Mesodermal cell (in vitro differentiated cells): ENCODE data around the gene MYRFL.

Experiments used
- H3K27ac ChIP-seq: 2 replicates; pipeline ENCODE4 v1.7.0; 2013; ENCODE audit warnings: mild to moderate bottlenecking, low read depth, low read length, moderate library complexity; ENCODE audit not compliant: severe bottlenecking
- H3K36me3 ChIP-seq: 2 replicates; pipeline ENCODE4 v1.7.1; 2013; ENCODE audit warnings: mild to moderate bottlenecking, low read length, moderate library complexity; ENCODE audit not compliant: control insufficient read depth, insufficient read depth
- H3K4me1 ChIP-seq: one replicate; pipeline ENCODE4 v1.7.1; 2013; ENCODE audit warnings: mild to moderate bottlenecking, low read length; ENCODE audit not compliant: insufficient read depth, control insufficient read depth, poor library complexity, severe bottlenecking
- H3K4me3 ChIP-seq: 2 replicates; pipeline ENCODE4 v1.7.0; 2013; ENCODE audit warnings: low read length, control low read depth, mild to moderate bottlenecking; ENCODE audit not compliant: insufficient read depth, poor library complexity, severe bottlenecking; ENCODE audit errors: extremely low read depth
- H3K9me3 ChIP-seq: 2 replicates; pipeline ENCODE4 v1.7.1; 2013; ENCODE audit warnings: mild to moderate bottlenecking, low read length, moderate library complexity; ENCODE audit not compliant: control insufficient read depth
- WGBS, 2 experiments: methylation state at CpG; one replicate each; pipeline ENCODE4 v1.1.5; 2013; ENCODE audit warnings: missing lambda C conversion rate in 2 of 2; ENCODE audit not compliant: insufficient coverage in 2 of 2; 5-methylcytosine and 5-hydroxymethylcytosine counted together

Gene MYRFL

DNA sequence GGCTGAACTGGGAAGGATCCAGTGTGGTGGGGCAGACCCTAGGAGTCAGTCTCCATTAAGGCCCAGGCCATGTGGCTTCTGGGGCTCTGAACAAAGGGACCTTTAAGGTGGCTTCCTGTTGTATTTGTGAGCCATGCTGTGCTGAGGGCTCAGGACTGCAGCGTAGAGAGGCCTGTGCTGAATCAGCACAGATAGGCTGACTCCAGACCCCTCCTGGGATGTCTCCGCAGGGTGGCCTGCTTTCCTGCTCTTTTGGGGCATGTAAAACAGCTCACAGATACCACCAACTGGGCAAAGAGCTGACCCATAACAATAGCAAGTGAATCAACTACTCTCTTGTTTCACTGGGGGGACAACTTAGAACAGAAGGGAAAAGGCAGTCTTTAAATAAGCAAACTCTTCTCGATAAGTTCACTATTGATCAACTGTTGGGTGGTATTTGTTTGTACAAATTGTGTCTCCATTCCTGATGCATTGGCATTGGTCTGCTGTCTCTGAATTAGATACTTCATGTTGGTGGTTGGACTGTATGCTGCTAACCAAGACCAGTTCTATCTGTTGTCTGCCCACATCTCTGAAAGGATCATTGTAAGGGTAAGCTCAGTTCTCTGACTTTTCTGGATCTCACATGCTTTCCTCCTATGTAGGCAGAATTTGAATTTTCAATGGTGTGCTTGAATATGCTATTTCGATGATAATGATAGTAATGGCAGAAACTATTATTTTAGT, 71.8 kb downstream of the MYRFL start:
- Histone ChIP-seq H3K36me3 (no peaks in the 10 kb centered on the region), H3K9me3 (no peaks in the 10 kb centered on the region), H3K4me3 (no peak overlapping the region), H3K4me1 (peaks cover 25% of the 10 kb centered on the region), H3K27ac (peak overlapping the region; percentile 56)
- WGBS, 2 experiments, result 37 to 40% methylated on average over 2 to 3 of the region's 4 CpGs

DNA sequence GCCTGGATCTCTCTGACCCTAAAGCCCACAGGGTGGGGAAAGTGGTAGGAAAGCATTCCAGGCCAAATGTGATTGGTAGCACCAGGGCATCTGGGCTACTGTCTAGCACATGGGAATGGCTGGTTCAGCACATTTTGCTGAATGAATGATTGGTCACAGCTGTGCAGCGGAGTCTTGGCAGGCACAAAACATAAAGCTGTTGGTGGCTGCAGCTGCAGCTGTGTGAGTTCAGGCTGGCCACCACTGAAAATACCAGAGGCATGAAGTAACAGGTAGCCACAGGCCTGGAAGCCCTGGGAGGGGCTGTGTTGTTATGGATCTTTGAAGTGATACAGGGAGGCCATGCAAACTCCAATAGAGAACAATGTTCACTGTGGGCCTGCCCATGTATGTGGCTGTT, 72.7 kb downstream of the MYRFL start:
- Histone ChIP-seq H3K36me3 (no peaks in the 10 kb centered on the region), H3K9me3 (no peaks in the 10 kb centered on the region), H3K27ac (peak overlapping the region; percentile 36), H3K4me1 (peaks cover 25% of the 10 kb centered on the region), H3K4me3 (no peak overlapping the region)
- WGBS, 2 experiments, result 75 to 88% methylated on average over 1 of the region's 1 CpG

DNA sequence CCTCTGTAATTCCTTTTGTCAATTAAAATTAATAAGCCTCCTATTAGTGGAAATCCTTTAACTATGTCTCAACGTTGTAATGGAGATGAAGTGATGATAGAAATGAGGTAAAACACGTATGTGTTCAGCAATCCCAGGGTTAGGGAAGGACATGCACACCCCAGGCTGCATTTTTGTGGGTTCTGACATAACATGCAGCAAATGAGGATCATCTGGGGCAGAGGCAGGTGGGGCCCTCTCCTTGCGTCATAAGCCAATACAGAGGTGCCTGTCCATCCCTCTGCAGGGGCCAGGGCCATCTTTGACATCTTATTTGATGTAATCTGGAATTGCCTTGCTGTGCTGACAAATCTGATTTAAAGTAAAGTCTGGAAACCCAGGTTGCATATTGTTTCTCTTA, 73.2 kb downstream of the MYRFL start:
- Histone ChIP-seq H3K9me3 (no peaks in the 10 kb centered on the region), H3K4me3 (no peak overlapping the region), H3K36me3 (no peaks in the 10 kb centered on the region), H3K27ac (peak overlapping the region; percentile 36), H3K4me1 (peaks cover 25% of the 10 kb centered on the region)
- 79 to 86% methylated on average over 2 of the region's 3 CpGs for WGBS, 2 experiments

DNA sequence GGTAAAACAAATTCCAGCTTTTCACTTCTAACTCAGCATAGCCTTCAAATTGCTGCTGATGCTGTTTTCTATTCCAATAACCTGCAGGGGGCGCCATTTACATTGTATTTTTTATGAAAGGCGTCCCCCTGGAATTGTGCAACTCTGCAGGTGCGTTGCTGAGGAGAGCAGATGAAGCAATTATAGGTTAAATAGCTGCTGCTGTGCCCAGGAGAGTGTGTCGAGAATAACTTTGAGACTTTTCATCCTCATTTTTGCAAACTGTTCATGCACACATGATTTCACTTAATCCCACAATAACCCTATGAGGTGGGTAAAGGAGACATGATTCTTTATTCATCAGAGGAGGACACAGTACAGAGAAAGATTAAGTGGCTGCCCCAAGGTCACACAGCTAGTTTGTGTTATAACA, 75.7 kb downstream of the MYRFL start:
- Histone ChIP-seq H3K36me3 (no peaks in the 10 kb centered on the region), H3K4me3 (no peak overlapping the region), H3K9me3 (no peaks in the 10 kb centered on the region), H3K4me1 (peaks cover 36% of the 10 kb centered on the region), H3K27ac (no peak overlapping the region)
- 0% methylated on average over 1 of the region's 4 CpGs; no CpG with 5 or more reads in 1 of the 2 experiments for WGBS, 2 experiments

DNA sequence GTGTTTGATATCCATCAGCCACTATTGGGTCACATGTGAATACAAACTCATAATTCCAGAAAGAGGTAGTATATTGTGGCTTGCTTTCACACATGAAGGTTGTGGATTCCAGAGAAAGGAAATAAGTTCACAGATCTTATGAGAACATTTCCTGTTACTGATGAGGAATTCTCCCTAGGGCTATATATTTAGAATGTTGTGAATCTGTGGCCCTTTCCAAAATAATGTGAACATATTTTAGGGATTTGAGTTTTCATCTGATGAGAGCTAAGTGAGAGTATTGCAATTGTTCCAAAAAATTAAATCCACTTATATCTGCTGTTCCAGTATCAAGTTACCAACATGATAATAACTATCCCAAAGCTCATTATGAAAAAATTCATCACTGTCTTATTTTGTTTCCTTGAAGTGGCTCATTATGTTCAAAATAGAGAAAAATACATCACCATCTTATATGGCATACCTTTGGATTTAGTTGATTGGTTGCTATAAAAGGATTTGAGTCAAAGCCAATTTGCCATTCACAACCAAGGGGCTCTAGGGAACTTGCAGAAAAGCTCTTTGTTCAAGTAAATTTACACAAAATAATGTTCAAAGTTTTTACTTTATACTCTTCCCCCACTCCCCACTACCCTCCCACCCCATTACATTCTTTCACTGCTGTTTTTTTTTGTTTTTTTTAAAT, 76.3 kb downstream of the MYRFL start:
- Histone ChIP-seq H3K9me3 (no peaks in the 10 kb centered on the region), H3K27ac (no peak overlapping the region), H3K4me1 (peaks cover 34% of the 10 kb centered on the region), H3K4me3 (no peak overlapping the region), H3K36me3 (no peaks in the 10 kb centered on the region)

DNA sequence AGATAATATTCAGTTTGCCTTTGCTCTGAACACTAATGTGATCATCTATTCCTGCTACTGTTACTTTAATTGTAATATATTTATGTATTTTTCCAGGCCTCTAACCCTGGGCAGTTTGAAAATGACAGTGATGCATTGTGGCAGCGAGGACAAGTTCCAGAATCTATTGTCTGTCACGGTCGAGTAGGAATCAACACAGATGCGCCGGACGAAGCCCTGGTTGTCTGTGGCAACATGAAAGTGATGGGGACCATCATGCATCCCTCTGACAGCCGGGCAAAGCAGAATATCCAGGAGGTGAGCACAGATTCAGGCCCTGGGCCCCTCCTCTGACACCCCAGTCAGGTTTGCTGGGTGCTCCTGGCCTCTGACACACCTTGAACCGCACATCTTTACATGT, 78.5 kb downstream of the MYRFL start:
- Histone ChIP-seq H3K4me3 (no peak overlapping the region), H3K36me3 (no peaks in the 10 kb centered on the region), H3K9me3 (no peaks in the 10 kb centered on the region), H3K4me1 (peaks cover 12% of the 10 kb centered on the region), H3K27ac (no peak overlapping the region)
- 93 to 96% methylated on average over 7 of the region's 8 CpGs for WGBS, 2 experiments

DNA sequence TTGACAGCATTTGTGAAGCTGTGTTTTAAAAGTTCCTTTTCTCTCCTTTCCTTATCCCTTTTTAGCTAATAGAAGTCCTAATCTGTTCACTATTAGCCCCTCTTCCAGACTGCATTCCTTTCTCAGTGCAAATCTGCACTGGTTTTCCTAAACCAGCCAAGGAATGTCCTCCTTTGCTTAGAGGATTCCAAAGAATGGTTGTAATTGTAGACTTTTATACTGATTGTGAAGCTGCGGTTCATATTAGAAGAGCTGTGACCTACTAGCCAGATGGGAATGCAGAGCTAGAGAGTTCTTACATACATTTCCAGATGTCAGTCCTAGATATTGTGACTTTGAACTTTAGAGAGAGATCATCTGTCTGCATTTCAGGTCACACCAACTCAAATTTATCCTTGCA, 79.8 kb downstream of the MYRFL start:
- Histone ChIP-seq H3K4me1 (peaks cover 10% of the 10 kb centered on the region), H3K4me3 (no peak overlapping the region), H3K9me3 (no peaks in the 10 kb centered on the region), H3K27ac (peak overlapping the region; percentile 52), H3K36me3 (no peaks in the 10 kb centered on the region)
- 100% methylated on average over 1 of the region's 1 CpG; no CpG with 5 or more reads in 1 of the 2 experiments for WGBS, 2 experiments

DNA sequence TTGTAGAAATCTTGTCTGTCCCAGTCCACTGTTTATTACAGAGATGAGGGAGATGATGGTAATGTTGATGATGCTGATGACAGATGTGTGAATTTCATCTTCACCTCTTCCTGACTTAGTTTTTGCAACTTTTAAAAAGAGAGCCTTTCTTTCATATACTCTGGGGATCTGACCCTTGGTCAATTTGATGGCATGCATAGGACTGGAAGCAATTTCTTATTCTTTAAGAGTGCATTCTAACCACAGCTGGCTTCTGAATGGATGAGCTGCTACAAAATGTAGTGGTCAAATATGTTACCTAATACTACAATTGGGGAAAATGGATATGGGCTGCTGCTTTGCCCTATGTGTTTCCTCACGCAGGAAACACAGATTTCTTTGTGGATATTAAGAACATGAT, 80.8 kb downstream of the MYRFL start:
- Histone ChIP-seq H3K27ac (no peak overlapping the region), H3K4me1 (peaks cover 10% of the 10 kb centered on the region), H3K36me3 (no peaks in the 10 kb centered on the region), H3K9me3 (no peaks in the 10 kb centered on the region), H3K4me3 (no peak overlapping the region)
- 100% methylated on average over 1 of the region's 1 CpG; no CpG with 5 or more reads in 1 of the 2 experiments for WGBS, 2 experiments

DNA sequence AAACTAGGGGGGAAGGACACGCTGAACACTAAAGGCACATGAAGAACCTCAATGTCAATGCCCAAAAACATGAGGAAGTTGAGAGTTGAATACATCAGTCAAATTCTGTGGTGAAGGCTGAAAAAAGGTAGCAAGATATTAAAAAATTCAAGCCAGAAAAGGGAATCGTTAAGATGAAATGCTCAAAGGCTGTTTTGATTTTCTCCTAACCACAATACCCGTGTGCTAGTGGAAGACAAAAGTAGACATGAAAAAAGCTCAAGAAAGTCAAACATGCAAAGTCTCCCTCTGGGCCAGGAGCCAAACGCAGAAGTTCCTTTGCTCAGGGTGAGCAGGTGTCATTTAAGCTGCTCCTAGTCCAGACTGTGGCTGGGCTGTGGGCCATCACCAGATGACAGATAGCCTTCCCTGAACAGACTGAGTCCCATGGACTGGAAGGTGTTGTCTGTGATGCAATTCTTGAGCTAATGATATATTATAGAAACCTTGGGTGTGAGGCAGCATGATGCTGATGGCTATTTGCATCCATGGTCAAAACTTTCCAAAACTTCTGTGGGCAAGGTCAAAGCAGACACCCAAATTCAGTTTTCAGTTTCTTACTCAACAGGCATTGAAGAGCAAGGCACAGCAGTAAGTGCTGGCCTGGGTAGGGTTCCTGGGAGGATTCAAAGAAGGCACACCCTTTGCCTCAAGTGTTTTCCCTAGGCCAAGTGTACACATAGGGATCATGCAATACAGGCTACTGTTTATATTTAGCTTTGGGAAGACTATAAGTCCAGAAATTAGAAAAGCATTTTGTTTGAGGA, 81.6 kb downstream of the MYRFL start:
- 97 to 100% methylated on average over 3 to 4 of the region's 4 CpGs for WGBS, 2 experiments
- Histone ChIP-seq H3K9me3 (no peaks in the 10 kb centered on the region), H3K27ac (no peak overlapping the region), H3K4me3 (no peak overlapping the region), H3K4me1 (peaks cover 10% of the 10 kb centered on the region), H3K36me3 (no peaks in the 10 kb centered on the region)

DNA sequence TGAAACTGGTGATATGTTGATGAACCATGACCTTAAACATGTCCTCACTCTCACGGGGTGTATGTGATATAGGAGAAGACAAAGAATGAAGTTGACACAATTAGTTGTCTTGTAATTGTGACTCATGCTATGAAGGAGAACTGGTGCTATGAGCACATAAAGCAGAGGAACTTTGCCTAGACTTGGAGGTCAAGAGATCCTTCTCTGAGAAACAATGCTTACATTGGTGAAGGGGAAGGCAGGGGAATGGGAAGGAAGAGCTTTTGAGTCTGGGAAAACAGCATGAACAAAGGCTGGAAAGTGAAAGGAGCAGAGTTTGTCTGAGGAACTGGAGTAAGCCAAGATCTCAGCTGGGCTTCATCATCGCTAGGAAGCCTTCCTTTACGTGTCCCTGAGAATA, 83.2 kb downstream of the MYRFL start:
- H3K27ac ChIP-seq, result peak overlapping the region; percentile 1
- no peaks in the 10 kb centered on the region for H3K9me3 ChIP-seq
- no peak overlapping the region for H3K4me3 ChIP-seq
- no peaks in the 10 kb centered on the region for H3K36me3 ChIP-seq
- peaks cover 10% of the 10 kb centered on the region for H3K4me1 ChIP-seq
- 85% methylated on average over 1 of the region's 3 CpGs; no CpG with 5 or more reads in 1 of the 2 experiments for WGBS, 2 experiments
